ENCODE data around the gene NME3.

Gene NME3

DNA sequence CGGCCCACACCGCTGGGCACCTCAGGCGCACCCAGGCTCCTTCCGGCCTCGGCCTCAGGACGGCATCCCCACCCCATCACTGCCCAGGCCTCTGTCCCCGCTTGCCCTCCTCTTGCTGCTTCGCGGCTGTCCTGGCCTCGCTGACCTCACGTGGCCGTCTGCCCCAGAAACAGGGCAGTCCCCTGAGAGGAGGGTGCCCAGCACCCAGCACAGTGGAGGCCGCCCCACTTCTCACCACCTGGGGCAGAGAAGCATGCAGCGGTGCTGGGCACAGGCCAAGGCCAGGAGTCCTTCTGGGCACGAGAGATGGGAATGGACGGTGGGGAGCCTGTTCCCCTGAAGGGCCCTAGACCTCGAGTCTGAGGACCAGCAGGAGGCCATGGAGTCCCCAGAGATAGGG is 46.4 kb upstream of the NME3 start:
- no peak overlapping the region for H3K4me3 ChIP-seq (ENCODE audit: low read length)
- DNase-seq (ENCODE audit: low read depth): no peak
- TF ChIP-seq, protein P1, sequence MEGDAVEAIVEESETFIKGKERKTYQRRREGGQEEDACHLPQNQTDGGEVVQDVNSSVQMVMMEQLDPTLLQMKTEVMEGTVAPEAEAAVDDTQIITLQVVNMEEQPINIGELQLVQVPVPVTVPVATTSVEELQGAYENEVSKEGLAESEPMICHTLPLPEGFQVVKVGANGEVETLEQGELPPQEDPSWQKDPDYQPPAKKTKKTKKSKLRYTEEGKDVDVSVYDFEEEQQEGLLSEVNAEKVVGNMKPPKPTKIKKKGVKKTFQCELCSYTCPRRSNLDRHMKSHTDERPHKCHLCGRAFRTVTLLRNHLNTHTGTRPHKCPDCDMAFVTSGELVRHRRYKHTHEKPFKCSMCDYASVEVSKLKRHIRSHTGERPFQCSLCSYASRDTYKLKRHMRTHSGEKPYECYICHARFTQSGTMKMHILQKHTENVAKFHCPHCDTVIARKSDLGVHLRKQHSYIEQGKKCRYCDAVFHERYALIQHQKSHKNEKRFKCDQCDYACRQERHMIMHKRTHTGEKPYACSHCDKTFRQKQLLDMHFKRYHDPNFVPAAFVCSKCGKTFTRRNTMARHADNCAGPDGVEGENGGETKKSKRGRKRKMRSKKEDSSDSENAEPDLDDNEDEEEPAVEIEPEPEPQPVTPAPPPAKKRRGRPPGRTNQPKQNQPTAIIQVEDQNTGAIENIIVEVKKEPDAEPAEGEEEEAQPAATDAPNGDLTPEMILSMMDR (conservative IDR thresholded peaks at IDR 0.05; ENCODE audit: low read depth, low read length): no peak

DNA sequence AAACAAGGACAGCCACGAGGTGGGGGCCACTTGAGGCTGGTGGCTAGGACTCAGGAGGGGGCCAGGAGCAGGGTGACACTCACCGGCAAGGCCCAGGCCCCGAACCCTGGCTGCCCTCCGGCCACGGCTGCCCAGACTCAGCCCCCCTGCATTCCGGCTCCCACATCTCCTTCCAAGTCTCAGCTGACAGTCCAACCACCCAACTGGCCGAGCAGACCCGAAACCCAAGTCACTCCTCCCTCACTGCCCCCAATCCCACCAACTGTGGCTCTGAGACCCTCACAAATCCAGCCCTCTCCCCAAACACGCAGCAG is 45.9 kb upstream of the NME3 start:
- DNase-seq (ENCODE audit: low read depth): no peak
- TF ChIP-seq, protein P1 (conservative IDR thresholded peaks at IDR 0.05; ENCODE audit: low read depth, low read length): no peak
- no peak overlapping the region for H3K4me3 ChIP-seq (ENCODE audit: low read length)

DNA sequence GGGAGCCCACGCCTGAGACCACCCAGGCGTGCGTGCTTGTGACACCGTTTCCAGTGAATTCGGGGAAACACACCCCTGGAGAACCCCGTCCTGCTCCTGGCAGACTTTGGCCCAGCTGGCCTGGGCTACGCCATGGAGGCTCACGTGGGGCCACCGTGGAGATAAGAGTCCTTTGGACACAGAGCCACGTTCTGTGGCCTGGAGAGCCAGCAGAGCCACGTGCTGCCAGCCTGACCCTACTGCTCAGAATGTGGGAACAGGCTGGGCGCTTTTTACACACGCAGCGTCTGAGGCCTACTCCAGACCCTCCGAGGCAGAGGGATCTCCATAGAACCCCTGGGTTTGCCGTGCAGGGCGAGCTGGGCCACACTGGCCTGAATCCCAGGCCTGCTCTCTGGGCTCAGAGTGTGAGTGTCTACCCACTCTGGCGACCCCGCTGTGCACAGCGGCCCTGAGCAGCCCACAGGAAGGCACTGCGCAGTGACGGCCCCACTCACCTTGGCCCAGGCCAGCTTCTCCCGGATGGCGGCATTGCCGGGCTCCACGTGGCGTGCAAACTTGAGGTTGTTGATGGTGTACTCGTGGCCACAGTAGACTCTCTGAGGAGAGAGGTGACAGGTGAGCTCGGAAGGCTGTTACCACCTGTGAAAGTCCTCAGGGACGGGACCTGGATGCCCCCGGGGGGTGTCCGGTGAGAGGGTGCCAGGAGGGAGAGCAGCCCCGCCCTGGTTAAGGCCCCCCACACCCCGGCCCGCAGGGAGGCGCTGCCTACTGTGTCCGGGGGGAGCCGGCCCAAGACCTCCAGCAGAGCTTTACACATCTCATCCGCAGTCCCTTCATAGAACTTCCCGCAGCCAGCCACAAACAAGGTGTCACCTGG is 45.3 kb upstream of the NME3 start:
- H3K4me3 ChIP-seq (ENCODE audit: low read length): no peak overlapping the region
- TF ChIP-seq, protein P1 (conservative IDR thresholded peaks at IDR 0.05; ENCODE audit: low read depth, low read length): no peak
- no peak for DNase-seq (ENCODE audit: low read depth)

DNA sequence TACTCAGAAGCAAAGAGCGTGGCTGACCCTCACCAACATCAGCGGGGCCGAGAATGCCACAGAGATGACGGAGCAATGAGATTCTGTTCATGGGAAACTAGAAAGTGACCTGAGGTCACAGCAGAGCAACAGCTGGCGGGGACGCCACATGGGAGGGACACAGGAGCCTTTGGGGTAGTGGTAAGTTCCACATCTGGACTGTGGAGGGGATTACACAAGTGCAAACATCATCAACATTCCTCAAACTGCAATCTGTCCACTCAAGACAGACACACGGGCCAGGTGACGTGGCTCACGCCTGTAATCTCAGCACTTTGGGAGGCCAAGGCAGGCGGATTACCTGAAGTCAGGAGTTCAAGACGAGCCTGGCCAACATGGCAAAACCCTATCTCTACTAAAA is 44.1 kb upstream of the NME3 start:
- no peak for DNase-seq (ENCODE audit: low read depth)
- no peak overlapping the region for H3K4me3 ChIP-seq (ENCODE audit: low read length)
- TF ChIP-seq, protein P1 (conservative IDR thresholded peaks at IDR 0.05; ENCODE audit: low read depth, low read length): no peak

DNA sequence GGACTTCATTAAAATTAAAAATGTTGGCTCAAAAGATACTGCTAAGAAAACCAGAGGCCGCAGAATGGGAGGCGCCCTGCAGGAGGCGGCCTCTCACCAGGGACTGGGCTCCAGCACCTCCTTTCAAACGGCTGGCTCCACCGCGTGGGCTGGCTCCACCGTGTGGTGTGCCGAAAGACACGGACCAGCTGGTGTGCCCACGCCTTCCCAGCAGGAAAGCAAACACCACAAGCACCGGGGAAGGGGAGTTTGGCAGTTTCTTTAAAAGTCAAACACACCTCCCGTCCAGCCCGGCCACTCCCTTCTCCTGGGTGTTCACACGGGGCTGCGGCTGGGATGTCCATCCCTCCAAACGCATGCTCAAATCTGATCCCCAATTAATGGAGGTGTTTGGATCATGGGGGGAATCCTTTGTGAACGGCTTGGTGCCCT is 41.4 kb upstream of the NME3 start:
- no peak overlapping the region for H3K4me3 ChIP-seq (ENCODE audit: low read length)
- no peak for DNase-seq (ENCODE audit: low read depth)
- TF ChIP-seq, protein P1 (conservative IDR thresholded peaks at IDR 0.05; ENCODE audit: low read depth, low read length): peak; percentile 61

DNA sequence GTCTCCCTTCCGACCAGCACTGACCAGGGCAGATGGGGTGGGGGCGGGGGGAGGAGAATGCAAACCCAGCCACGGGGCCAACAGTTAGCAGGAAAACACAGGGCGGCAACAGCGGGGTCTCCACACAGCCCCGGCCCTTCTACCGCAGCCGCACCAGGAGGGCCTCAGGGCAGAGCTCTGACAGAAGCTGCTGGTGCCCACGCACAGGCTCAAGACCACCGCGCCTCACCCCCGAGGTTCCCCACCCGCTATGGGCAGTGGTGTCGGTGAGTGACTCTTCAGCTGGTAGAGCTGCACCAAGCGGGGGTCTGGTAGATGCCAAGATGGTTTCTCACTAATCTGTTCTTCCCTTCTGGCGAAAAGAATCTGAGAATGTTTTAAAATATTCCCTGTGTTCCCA is 39.2 kb upstream of the NME3 start:
- no peak for DNase-seq (ENCODE audit: low read depth)
- H3K4me3 ChIP-seq (ENCODE audit: low read length): no peak overlapping the region
- TF ChIP-seq, protein P1 (conservative IDR thresholded peaks at IDR 0.05; ENCODE audit: low read depth, low read length): no peak

DNA sequence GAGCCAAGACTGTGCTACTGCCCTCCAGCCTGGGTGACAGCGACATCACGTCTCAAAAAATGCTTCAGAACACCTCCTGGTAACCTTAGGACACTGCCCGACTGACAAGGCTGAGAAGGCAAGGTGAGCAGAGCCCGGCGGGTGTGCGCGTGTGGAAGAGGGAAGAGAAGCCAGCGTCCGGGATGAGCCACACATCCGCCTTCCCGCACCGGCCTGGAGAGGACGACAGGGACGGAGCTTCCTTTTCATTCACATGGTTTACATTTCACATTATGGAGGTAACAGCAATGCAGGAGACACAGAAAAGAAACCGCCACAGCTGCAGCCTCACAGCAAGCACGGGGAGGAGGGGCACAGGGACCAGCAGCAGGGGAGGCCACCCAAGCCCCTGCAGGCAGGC is 38.8 kb upstream of the NME3 start:
- H3K4me3 ChIP-seq (ENCODE audit: low read length): no peak overlapping the region
- TF ChIP-seq, protein P1 (conservative IDR thresholded peaks at IDR 0.05; ENCODE audit: low read depth, low read length): no peak
- no peak for DNase-seq (ENCODE audit: low read depth)

Measured in retinal pigment epithelial cell (primary cell).